ENCODE measurements around the gene FAM170B. TPM values are rescaled to one million over a fixed set of nuclear protein-coding genes. Genes with fewer than 3 reads are reported as not detected.

FAM170B gene
- total and polyA plus RNA-seq, 7 experiments from 2014 or later, result 0.15 TPM; not detected in 6

GRCh38 chr10:49177391-49178355 lies 43.9 kb upstream of the FAM170B start:
- peak overlapping the region in 1 of 9 donors; percentile 99 for H3K27ac Mint-ChIP-seq
- ChIA-PET CTCF (no interaction called here), POLR2A (no interaction called here)
- H3K4me3 Mint-ChIP-seq, result peak overlapping the region in 1 of 10 donors; percentile 76
- ATAC-seq (peak; percentile 89), DNase-seq (peak in 1 of 9 donors; percentile 74)
- peaks cover 0 to 61% (median 0%) of the 10 kb centered on the region in 7 donors for H3K4me1 Mint-ChIP-seq
- H3K9me3 Mint-ChIP-seq, result no peaks in the 10 kb centered on the region
- intact Hi-C loops (cut with micrococcal nuclease), result no loop called here
- peaks cover 0 to 34% (median 12%) of the 10 kb centered on the region in 5 donors for H3K27me3 Mint-ChIP-seq
- peaks cover 0 to 15% (median 0%) of the 10 kb centered on the region in 5 donors for H3K36me3 Mint-ChIP-seq
- Histone ChIP-seq H3K4me1 (ENCODE audit: control insufficient read depth in 2 of 2, insufficient read depth in 2 of 2, low read length in 2 of 2) (no peaks in the 10 kb centered on the region), H3K36me3 (ENCODE audit: control insufficient read depth in 2 of 3, insufficient read depth in 3 of 3, low read length in 3 of 3) (no peaks in the 10 kb centered on the region), H3K27ac (ENCODE audit: low read depth, low read length) (no peak overlapping the region), H3K4me3 (ENCODE audit: low read length) (no peak overlapping the region), H3K27me3 (ENCODE audit: control insufficient read depth in 2 of 2, insufficient read depth in 2 of 2, low read length in 2 of 2) (no peaks in the 10 kb centered on the region), H3K9me3 (ENCODE audit: control insufficient read depth in 2 of 3, low read length in 3 of 3) (no peaks in the 10 kb centered on the region)

GRCh38 chr10:49176310-49177268 lies 42.8 kb upstream of the FAM170B start:
- no peaks in the 10 kb centered on the region for H3K27me3 ChIP-seq (ENCODE audit: control insufficient read depth in 2 of 2, insufficient read depth in 2 of 2, low read length in 2 of 2)
- CTCF ChIA-PET, result no interaction called here
- peaks cover 0 to 34% (median 12%) of the 10 kb centered on the region in 5 donors for H3K27me3 Mint-ChIP-seq
- H3K4me3 Mint-ChIP-seq, result peak overlapping the region in 1 of 10 donors; percentile 76
- H3K27ac Mint-ChIP-seq, result peak overlapping the region in 1 of 9 donors; percentile 99
- H3K36me3 ChIP-seq (ENCODE audit: control insufficient read depth in 2 of 3, insufficient read depth in 3 of 3, low read length in 3 of 3), result no peaks in the 10 kb centered on the region
- H3K4me1 Mint-ChIP-seq, result peaks cover 0 to 57% (median 0%) of the 10 kb centered on the region in 7 donors
- intact Hi-C loops (cut with micrococcal nuclease), result no loop called here
- H3K4me1 ChIP-seq (ENCODE audit: control insufficient read depth in 2 of 2, insufficient read depth in 2 of 2, low read length in 2 of 2), result no peaks in the 10 kb centered on the region
- H3K27ac ChIP-seq (ENCODE audit: low read depth, low read length), result no peak overlapping the region
- H3K36me3 Mint-ChIP-seq, result peaks cover 0 to 12% (median 0%) of the 10 kb centered on the region in 5 donors
- no peaks in the 10 kb centered on the region for H3K9me3 ChIP-seq (ENCODE audit: control insufficient read depth in 2 of 3, low read length in 3 of 3)
- POLR2A ChIA-PET, result no interaction called here
- DNase-seq, result no peak
- H3K4me3 ChIP-seq (ENCODE audit: low read length), result no peak overlapping the region
- no peak for ATAC-seq
- no peaks in the 10 kb centered on the region for H3K9me3 Mint-ChIP-seq

GRCh38 chr10:49175587-49176309 lies 41.9 kb upstream of the FAM170B start:
- ChIA-PET POLR2A (no interaction called here), CTCF (no interaction called here)

GRCh38 chr10:49174926-49175500 lies 41.2 kb upstream of the FAM170B start:
- H3K4me3 Mint-ChIP-seq, result peak overlapping the region in 1 of 10 donors; percentile 23
- no peaks in the 10 kb centered on the region for H3K9me3 Mint-ChIP-seq
- ATAC-seq (no peak), DNase-seq (no peak)
- no peaks in the 10 kb centered on the region for H3K9me3 ChIP-seq (ENCODE audit: control insufficient read depth in 2 of 3, low read length in 3 of 3)
- ChIA-PET CTCF (no interaction called here), POLR2A (no interaction called here)
- no peak overlapping the region for H3K4me3 ChIP-seq (ENCODE audit: low read length)
- H3K36me3 ChIP-seq (ENCODE audit: control insufficient read depth in 2 of 3, insufficient read depth in 3 of 3, low read length in 3 of 3), result no peaks in the 10 kb centered on the region
- no peaks in the 10 kb centered on the region for H3K27me3 ChIP-seq (ENCODE audit: control insufficient read depth in 2 of 2, insufficient read depth in 2 of 2, low read length in 2 of 2)
- H3K27me3 Mint-ChIP-seq, result peaks cover 0 to 23% (median 5%) of the 10 kb centered on the region in 5 donors
- H3K27ac ChIP-seq (ENCODE audit: low read depth, low read length), result no peak overlapping the region
- peak overlapping the region in 1 of 9 donors; percentile 70 for H3K27ac Mint-ChIP-seq
- intact Hi-C loops (cut with micrococcal nuclease), result no loop called here
- H3K36me3 Mint-ChIP-seq, result peaks cover 0 to 9% (median 0%) of the 10 kb centered on the region in 5 donors
- peaks cover 0 to 43% (median 0%) of the 10 kb centered on the region in 7 donors for H3K4me1 Mint-ChIP-seq
- no peaks in the 10 kb centered on the region for H3K4me1 ChIP-seq (ENCODE audit: control insufficient read depth in 2 of 2, insufficient read depth in 2 of 2, low read length in 2 of 2)

More at GRCh38 chr10:49175587-49176309, 41.9 kb upstream of the FAM170B start:
- ATAC-seq, result no peak
- no peak overlapping the region for H3K27ac ChIP-seq (ENCODE audit: low read depth, low read length)
- no peaks in the 10 kb centered on the region for H3K9me3 ChIP-seq (ENCODE audit: control insufficient read depth in 2 of 3, low read length in 3 of 3)
- H3K27me3 ChIP-seq (ENCODE audit: control insufficient read depth in 2 of 2, insufficient read depth in 2 of 2, low read length in 2 of 2), result no peaks in the 10 kb centered on the region
- DNase-seq, result no peak
- H3K27ac Mint-ChIP-seq, result peak overlapping the region in 1 of 9 donors; percentile 99
- peaks cover 0 to 12% (median 0%) of the 10 kb centered on the region in 5 donors for H3K36me3 Mint-ChIP-seq
- H3K9me3 Mint-ChIP-seq, result no peaks in the 10 kb centered on the region
- H3K4me3 ChIP-seq (ENCODE audit: low read length), result no peak overlapping the region
- peaks cover 0 to 50% (median 0%) of the 10 kb centered on the region in 7 donors for H3K4me1 Mint-ChIP-seq
- H3K4me3 Mint-ChIP-seq, result no peak overlapping the region
- no peaks in the 10 kb centered on the region for H3K4me1 ChIP-seq (ENCODE audit: control insufficient read depth in 2 of 2, insufficient read depth in 2 of 2, low read length in 2 of 2)
- H3K27me3 Mint-ChIP-seq, result peaks cover 0 to 29% (median 7%) of the 10 kb centered on the region in 5 donors
- H3K36me3 ChIP-seq (ENCODE audit: control insufficient read depth in 2 of 3, insufficient read depth in 3 of 3, low read length in 3 of 3), result no peaks in the 10 kb centered on the region
- intact Hi-C loops (cut with micrococcal nuclease), result no loop called here

GRCh38 chr10:49174261-49174925 lies 40.6 kb upstream of the FAM170B start:
- Mint-ChIP-seq H3K4me1 (peaks cover 0 to 41% (median 0%) of the 10 kb centered on the region in 7 donors), H3K27me3 (peaks cover 0 to 23% (median 5%) of the 10 kb centered on the region in 5 donors), H3K36me3 (peaks cover 0 to 9% (median 0%) of the 10 kb centered on the region in 5 donors), H3K4me3 (no peak overlapping the region), H3K9me3 (no peaks in the 10 kb centered on the region), H3K27ac (peak overlapping the region in 1 of 9 donors; percentile 70)
- CTCF ChIA-PET, result no interaction called here
- H3K4me3 ChIP-seq (ENCODE audit: low read length), result no peak overlapping the region
- ATAC-seq, result no peak
- DNase-seq, result no peak
- no peaks in the 10 kb centered on the region for H3K9me3 ChIP-seq (ENCODE audit: control insufficient read depth in 2 of 3, low read length in 3 of 3)
- POLR2A ChIA-PET, result no interaction called here
- no peaks in the 10 kb centered on the region for H3K27me3 ChIP-seq (ENCODE audit: control insufficient read depth in 2 of 2, insufficient read depth in 2 of 2, low read length in 2 of 2)
- no peaks in the 10 kb centered on the region for H3K36me3 ChIP-seq (ENCODE audit: control insufficient read depth in 2 of 3, insufficient read depth in 3 of 3, low read length in 3 of 3)
- no peak overlapping the region for H3K27ac ChIP-seq (ENCODE audit: low read depth, low read length)
- intact Hi-C loops (cut with micrococcal nuclease), result no loop called here
- no peaks in the 10 kb centered on the region for H3K4me1 ChIP-seq (ENCODE audit: control insufficient read depth in 2 of 2, insufficient read depth in 2 of 2, low read length in 2 of 2)

Data from naive thymus-derived CD4-positive, alpha-beta T cell (primary cell).